Hypothalamus (tissue), 51 donors: Measurements from ENCODE around the gene LMO7.

ENCODE experiments used
- DNase-seq, 51 donors: peaks; one replicate each; lab custom pipeline; 2025; lab: John Stamatoyannopoulos, UW

LMO7 gene

DNA sequence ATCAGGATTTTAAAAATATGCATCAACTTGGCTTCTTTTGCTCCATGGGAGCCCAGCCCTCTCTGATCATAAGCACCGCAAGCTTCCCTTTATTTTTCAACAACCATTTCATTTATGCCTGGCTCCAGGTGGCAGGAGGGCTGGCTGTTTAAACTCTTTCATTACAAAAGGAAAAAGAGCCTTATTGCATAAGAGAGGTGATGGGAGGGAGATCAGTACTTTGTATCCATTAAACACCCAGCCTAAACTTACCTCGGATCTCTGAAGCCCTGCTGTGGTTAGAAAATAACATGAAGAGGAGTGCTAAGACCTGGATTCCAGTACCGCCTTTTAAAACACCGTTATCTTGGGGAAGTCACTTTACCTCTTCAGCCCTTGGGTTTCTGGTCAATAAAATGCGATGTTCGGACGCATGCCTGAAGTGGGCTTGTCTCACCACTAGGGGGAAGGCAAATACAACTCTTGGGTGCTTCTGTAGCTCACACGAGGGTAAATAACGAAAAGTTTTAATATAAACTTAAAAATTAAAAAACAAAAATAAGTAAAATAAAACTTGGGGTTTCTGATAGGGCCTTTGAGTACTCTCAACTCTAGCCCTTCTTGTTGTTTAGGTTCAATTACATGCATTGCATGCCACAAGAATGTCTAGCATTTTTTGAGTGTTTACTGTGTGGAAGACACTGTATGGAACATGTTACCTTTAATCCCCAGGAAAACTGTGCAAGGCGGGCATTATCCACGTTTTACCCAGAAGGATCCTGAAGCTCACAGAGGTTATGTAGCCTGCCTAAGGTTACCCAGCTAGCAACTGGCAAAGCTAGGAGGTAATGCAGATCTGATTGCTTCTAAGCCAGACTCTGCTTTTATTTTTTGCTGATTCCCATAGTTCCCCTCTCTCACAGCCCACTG, 240.3 kb downstream of the LMO7 start:
- DNase-seq = peak in 32 of 51 donors; percentile 1 to 62 (median 22)

DNA sequence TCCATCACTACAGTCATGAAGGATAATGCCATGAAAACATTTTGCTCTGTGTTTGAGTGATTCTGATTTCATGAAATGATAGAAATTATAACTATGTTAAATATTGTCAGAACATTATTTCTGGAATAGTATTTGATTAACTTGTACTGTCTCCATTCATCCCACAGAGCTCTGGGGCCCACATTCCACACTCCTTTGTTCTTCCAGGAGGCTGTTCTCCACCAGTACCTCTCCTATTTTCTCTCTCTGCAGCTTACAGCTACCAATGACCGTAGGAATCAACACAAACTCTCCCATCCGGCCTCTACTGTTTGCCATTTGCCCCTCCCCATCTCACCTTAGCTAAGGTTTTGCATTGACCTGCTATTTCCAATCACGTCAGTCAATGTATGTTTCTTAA, 240.9 kb downstream of the LMO7 start:
- no peak for DNase-seq

DNA sequence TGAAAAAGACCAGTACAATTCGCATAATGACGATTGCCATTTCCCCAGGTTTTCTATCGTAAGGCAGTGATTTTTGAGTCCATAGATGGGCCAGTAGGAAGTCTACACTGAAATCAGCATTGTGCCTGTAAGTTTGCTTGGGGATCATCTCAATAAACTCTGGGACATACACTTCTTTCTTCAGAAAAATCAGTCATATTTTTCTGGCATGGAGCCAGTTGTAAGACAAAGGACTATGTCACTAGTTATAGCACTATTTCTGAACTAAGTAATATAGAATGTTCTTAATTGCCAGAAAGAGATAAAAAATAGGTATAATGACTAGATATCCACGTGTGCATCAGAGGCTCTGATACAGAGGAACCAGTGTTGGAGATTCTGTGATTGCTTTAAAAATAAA, 243.5 kb downstream of the LMO7 start:
- DNase-seq = no peak

GRCh38 chr13:75881109-75881775, 245.1 kb downstream of the LMO7 start:
- no peak for DNase-seq

- no peak for DNase-seq
Observed at GRCh38 chr13:75882261-75882660, 246.1 kb downstream of the LMO7 start.

GRCh38 chr13:75889427-75889826, 253.3 kb downstream of the LMO7 start:
- no peak for DNase-seq

GRCh38 chr13:75895168-75895567, 259.0 kb downstream of the LMO7 start:
- no peak for DNase-seq

DNA sequence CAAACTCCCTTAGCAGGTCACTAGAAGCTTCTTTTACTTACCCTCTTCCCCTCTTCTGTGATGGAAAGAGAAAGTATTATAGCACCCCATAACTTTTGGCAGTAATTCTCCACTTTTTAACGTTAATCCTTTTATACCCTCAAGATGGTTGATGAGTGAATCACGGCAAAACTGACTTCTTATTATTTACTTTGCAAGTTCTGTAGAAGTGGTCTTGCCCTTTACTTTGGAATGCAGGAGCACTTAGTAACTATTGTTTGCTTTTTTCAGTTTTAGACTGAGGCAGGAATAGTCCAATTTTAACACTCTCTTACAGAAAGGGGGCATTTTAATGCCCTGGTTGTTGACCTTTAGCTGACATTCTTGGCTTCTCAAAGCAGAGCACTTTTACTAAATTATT, 260.1 kb downstream of the LMO7 start:
- DNase-seq = no peak

GRCh38 chr13:75897386-75897785, 261.3 kb downstream of the LMO7 start:
- DNase-seq = no peak

DNA sequence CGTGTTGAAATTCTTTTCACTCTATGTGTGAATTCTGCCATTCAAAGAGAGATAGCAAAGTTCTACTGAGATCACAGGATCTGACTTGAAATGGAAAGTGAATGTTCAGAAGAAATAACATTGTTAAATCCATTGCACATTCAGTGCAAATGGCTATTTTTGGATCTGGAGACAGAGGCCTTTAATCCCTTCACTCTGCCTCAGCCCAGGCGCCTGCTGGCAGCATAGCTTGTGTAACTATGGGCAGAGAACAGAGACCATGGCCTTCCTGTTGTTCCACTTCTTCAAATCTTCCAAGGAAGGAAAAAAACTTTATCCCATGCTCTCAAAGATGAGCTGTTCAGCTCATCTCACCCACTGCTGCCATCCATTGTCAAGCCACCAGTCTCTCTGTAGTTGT, 265.4 kb downstream of the LMO7 start:
- DNase-seq = peak in 1 of 51 donors; percentile 3

DNA sequence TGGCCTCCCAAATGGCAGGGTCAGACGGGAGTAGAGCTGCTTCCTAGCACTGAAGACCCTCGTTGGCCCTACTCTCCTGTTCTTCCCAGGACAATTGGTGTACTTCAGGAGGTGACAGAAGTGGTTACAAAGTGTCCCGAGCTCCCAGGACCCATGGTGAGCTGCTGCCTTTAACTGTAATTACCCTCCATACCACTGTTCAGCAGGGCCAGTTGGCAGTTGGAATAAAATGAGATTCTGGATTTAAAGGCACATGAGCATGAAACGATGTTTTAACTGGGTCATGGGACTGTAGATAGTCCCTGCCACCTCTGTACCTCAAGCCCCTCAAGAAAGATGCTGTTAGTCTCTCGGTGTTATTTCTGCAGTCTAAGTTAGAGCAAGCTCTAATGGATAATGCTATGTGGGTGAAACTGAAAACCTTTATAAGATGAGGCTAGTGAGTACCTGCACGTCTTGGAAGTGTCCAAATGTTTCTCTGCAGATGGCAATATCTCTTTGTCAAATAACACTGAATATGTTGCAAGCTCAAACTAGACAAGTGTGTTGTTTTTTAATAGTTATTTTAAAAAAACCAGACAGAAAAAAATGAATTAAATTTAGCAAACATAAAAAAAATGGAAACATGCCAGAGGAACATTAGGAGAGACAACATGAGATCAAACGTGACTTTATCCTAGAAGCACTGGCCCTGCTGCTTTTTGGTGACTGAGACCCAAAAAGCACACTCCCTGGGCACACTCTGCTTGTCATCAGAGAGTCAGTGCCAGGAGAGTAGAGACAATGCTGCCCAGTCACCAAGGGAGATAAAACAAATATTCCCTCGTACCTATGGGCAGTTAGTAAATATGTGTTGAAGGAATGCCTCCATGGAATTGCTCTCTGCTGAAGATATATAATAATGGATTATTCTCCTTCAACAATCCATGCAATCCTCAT, 266.3 kb downstream of the LMO7 start:
- DNase-seq = no peak

DNA sequence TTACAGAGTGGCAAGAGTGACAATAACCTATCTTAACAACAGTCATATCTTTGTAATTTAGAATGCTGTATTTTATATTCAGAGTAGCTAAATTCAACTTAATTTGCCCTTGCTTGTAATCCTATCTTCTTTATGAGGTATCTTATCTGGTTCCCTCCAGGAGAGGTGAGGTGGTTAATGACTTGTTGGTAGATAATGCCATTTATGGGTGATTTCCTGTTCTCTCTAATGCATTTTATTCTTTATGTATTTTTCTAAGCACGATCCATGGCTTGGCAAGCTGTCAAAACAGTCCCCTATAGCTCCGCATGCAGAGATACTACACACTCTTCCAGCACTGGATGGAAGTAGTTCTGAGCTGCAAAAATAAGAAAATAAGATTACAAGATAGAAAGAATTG, 267.9 kb downstream of the LMO7 start:
- no peak for DNase-seq

DNA sequence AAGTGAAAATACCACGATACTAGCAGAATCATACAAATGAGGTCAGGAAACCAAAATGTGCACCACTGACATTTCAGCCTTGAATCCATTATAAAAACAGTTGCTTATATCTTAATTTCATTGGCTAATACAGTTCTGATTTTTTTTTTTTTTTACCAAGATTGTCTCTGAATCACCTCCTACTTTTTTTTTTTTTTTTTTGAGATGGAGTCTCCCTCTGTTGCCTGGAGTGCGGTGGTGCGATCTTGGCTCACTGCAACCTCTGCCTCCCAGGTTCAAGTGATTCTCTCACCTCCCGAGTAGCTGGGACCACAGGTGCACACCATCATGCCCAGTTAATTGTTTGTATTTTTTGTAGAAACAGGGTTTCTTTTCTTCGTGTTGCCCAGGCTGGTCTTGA, 270.2 kb downstream of the LMO7 start:
- DNase-seq = no peak

GRCh38 chr13:75907044-75907443, 270.9 kb downstream of the LMO7 start:
- no peak for DNase-seq

DNA sequence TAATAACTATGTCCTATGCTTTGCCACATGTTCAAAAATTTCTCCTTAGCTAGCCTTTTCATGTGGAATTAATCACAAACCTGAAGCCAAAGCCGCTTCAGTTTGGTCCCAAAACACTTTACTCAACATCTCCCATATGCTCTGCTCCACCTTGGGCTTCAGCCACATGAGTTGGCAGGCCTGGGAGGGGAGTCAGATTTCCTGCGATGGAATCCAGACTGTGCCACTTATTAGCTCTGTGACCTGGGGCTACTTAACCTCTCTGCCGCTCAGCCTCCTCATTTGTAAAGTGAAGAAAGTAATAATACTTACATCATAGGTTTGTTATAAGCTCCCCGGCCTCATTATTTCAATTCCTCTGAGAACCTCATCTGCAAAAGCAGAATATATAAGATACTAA, 272.0 kb downstream of the LMO7 start:
- DNase-seq = peak in 2 of 51 donors; percentile 1 to 3
